ENCODE data around the gene EMX2. TPM values are rescaled to one million over a fixed set of nuclear protein-coding genes. Genes with fewer than 3 reads are reported as not detected.

Gene EMX2
- total and polyA plus RNA-seq, 2 experiments from 2014 or later, result not detected

- DNase-seq (ENCODE audit: low spot score), result peak; percentile 62
- Histone ChIP-seq H3K79me2 (replicated peaks; ENCODE audit: insufficient read depth) (no peaks in the 10 kb centered on the region), H4K20me1 (replicated peaks; ENCODE audit: insufficient read depth) (peaks cover 47% of the 10 kb centered on the region), H3K4me1 (ENCODE audit: insufficient read depth) (peaks cover 25% of the 10 kb centered on the region), H3K4me3 (peak overlapping the region; percentile 49), H3K4me2 (peak overlapping the region; percentile 77), H3K36me3 (ENCODE audit: insufficient read depth) (no peaks in the 10 kb centered on the region), H2AFZ (no peak overlapping the region), H3K27me3 (ENCODE audit: insufficient read depth) (peaks cover 100% of the 10 kb centered on the region), H3K9me2 (ENCODE audit: insufficient read depth) (no peaks in the 10 kb centered on the region), H3F3A (replicated peaks; ENCODE audit: low read depth) (no peaks in the 10 kb centered on the region), H3K27ac (ENCODE audit: low read depth) (no peak overlapping the region)
- peak; percentile 22 for ATAC-seq
- Mint-ChIP-seq H3K4me3 (0 out of 3 replicates have a peak overlapping the region, but pooled peaks have one; percentile 27), H3K27me3 (ENCODE audit: insufficient read depth, low read depth, poor library complexity) (peaks cover 100% of the 10 kb centered on the region), H3K36me3 (ENCODE audit: low read depth) (no peaks in the 10 kb centered on the region; the same call in 2 of the 3 replicates), H3K9me3 (peaks cover 8% of the 10 kb centered on the region; the same call in 2 of the 3 replicates), H3K4me1 (peaks cover 24% of the 10 kb centered on the region), H3K27ac (no peak overlapping the region)
- TF ChIP-seq CTCF (conservative IDR thresholded peaks at IDR 0.05; ENCODE audit: low read depth in 2 of 2) (peak; percentile 45 to 69), EZH2phosphoT487 (IDR thresholded peaks at IDR 0.05; ENCODE audit: unreplicated experiment) (no peak), STAT1 (IDR thresholded peaks at IDR 0.05; ENCODE audit: unreplicated experiment) (no peak), CREB1 (CRISPR knock-in tag; IDR thresholded peaks at IDR 0.05; ENCODE audit: low read depth) (no peak), JUNB (IDR thresholded peaks at IDR 0.05; ENCODE audit: unreplicated experiment) (no peak), ETS1 (IDR thresholded peaks at IDR 0.05) (no peak), ZNF114 (CRISPR knock-in tag; IDR thresholded peaks at IDR 0.05) (no peak), NANOG (IDR thresholded peaks at IDR 0.05; ENCODE audit: borderline replicate concordance) (no peak), EZH2 (IDR thresholded peaks at IDR 0.05; ENCODE audit: low read depth, unreplicated experiment) (peak; percentile 13), REST (IDR thresholded peaks at IDR 0.05; ENCODE audit: unreplicated experiment) (no peak), ZNF331 (CRISPR knock-in tag; IDR thresholded peaks at IDR 0.05; ENCODE audit: low read depth) (no peak)
These were observed 5.1 kb upstream of the EMX2 start for GRCh38 chr10:117537436-117537903.
